T-cell (primary cell): ENCODE data around the gene OR12D1. TPM values are rescaled to one million over a fixed set of nuclear protein-coding genes. Genes with fewer than 3 reads are reported as not detected.

Experiments used
- ATAC-seq, 4 experiments: fragments of 200-7000 bp in 3 of 4; fragments of 150-1000 bp in 1 of 4; cut with Tn5 transposase; replicated peaks in 1 of 4; 1 replicate in 3 of 4; 2 replicates in 1 of 4; pipeline ENCODE4 v1.10.0; 2021; ENCODE audit warnings: moderate library complexity in 3 of 4, mild to moderate bottlenecking in 2 of 4, moderate number of reproducible peaks in 1 of 4
- CTCF ChIA-PET, 2 donors: fragments of 300-600 bp; sonication (Branson Sonifier 250); formaldehyde crosslinking; loops; one replicate each; lab custom pipeline; 2022; ENCODE audit warnings: antibody characterized with exemption in 2 of 2; lab: Charles Lee
- POLR2A ChIA-PET, 2 donors: fragments of 300-600 bp; sonication (Branson Sonifier 250); formaldehyde crosslinking; loops; one replicate each; lab custom pipeline; 2022; ENCODE audit warnings: antibody characterized with exemption in 2 of 2; lab: Charles Lee
- DNase-seq, 35 experiments: peaks; one replicate each; pipeline versions ENCODE4 v3.0.0 to v3.0.0-alpha.2; 2013 to 2023
- H3K27ac ChIP-seq: one replicate; pipeline ENCODE4 v1.5.1; 2013; ENCODE audit warnings: low read length
- H3K27me3 ChIP-seq, 2 experiments: replicated peaks in 1 of 2; 1 replicate in 1 of 2; 2 replicates in 1 of 2; pipeline versions ENCODE4 v1.6.1 to v1.7.0; 2013; ENCODE audit warnings: low read length in 1 of 2, mixed read lengths in 1 of 2; ENCODE audit not compliant: control insufficient read depth in 2 of 2, insufficient read depth in 2 of 2; ENCODE audit errors: extremely low read depth in 1 of 2
- H3K36me3 ChIP-seq, 2 donors: 1 replicate in 1 of 2; 2 replicates in 1 of 2; pipeline versions ENCODE4 v1.6.1 to v1.7.0; 2013; ENCODE audit warnings: low read length in 1 of 2; ENCODE audit not compliant: control insufficient read depth in 2 of 2, insufficient read depth in 1 of 2; ENCODE audit errors: extremely low read depth in 1 of 2
- H3K4me1 ChIP-seq, 2 experiments: 1 replicate in 1 of 2; 2 replicates in 1 of 2; pipeline versions ENCODE4 v1.6.1 to v1.7.0; 2013; ENCODE audit warnings: low read length in 2 of 2, mixed read lengths in 1 of 2; ENCODE audit not compliant: insufficient read depth in 2 of 2, control insufficient read depth in 1 of 2; ENCODE audit errors: extremely low read depth in 1 of 2
- H3K4me3 ChIP-seq, 2 donors: 1 replicate in 1 of 2; 2 replicates in 1 of 2; pipeline versions ENCODE4 v1.5.1 to v1.7.0; 2013; ENCODE audit warnings: mild to moderate bottlenecking in 2 of 2, low read length in 1 of 2, moderate library complexity in 1 of 2; ENCODE audit not compliant: control insufficient read depth in 1 of 2; ENCODE audit errors: extremely low read depth in 1 of 2
- H3K9me3 ChIP-seq: 2 replicates; pipeline ENCODE4 v1.7.0; 2013
- H3K27ac Mint-ChIP-seq, 2 donors: one replicate each; pipeline ENCODE4 v1.8.0; 2020 to 2021; ENCODE audit warnings: mild to moderate bottlenecking in 2 of 2, mixed read lengths in 2 of 2
- H3K27me3 Mint-ChIP-seq, 2 donors: one replicate each; pipeline ENCODE4 v1.8.0; 2021 to 2022; ENCODE audit warnings: mixed read lengths in 2 of 2
- H3K36me3 Mint-ChIP-seq: one replicate; pipeline ENCODE4 v1.8.0; 2021; ENCODE audit warnings: mixed read lengths
- H3K4me1 Mint-ChIP-seq, 3 donors: one replicate each; pipeline ENCODE4 v1.8.0; 2020 to 2022; ENCODE audit warnings: mixed read lengths in 3 of 3, mild to moderate bottlenecking in 1 of 3
- H3K4me3 Mint-ChIP-seq, 3 donors: one replicate each; pipeline ENCODE4 v1.8.0; 2020 to 2022; ENCODE audit warnings: mild to moderate bottlenecking in 3 of 3, mixed read lengths in 3 of 3, moderate library complexity in 3 of 3
- H3K9me3 Mint-ChIP-seq, 3 donors: one replicate each; pipeline ENCODE4 v1.8.0; 2020 to 2022; ENCODE audit warnings: mixed read lengths in 3 of 3
- WGBS: methylation state at CpG from one replicate; pipeline ENCODE4 v1.1.5; 2013; ENCODE audit warnings: missing lambda C conversion rate; ENCODE audit not compliant: insufficient coverage; 5-methylcytosine and 5-hydroxymethylcytosine counted together
- total RNA-seq, 35 experiments: library from RNA in 6 of 35; stranded (reverse) in 6 of 35; fragments of 120-200 nt in 1 of 35; gene quantifications; one replicate each; pipeline versions ENCODE4 v1.2.1 to v1.2.4 and lab custom pipeline; 2013 to 2026

OR12D1 gene
- total RNA-seq, 5 donors from 2014 or later (not counting 1 experiment from before 2014, with no cell fraction given): not detected

DNA sequence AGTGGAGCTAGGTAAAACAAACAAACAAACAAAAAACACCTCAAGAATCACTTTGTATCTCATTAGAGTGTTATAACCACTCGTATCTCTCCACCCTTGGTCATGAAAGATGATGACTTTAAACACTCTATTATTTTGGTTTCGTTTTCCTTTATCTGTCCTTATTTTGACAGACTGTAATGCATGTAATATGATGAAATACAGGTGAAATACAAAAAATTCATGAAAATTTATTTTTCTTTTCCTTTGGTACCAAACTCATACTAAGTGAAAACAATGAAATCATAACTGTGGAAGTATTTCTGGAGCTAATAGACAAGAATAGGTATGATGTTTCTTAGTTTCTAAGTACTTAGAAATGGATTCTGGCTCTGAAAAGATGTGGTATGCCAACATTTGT is 15.2 kb upstream of the OR12D1 start:
- no peak overlapping the region for H3K27ac Mint-ChIP-seq

DNA sequence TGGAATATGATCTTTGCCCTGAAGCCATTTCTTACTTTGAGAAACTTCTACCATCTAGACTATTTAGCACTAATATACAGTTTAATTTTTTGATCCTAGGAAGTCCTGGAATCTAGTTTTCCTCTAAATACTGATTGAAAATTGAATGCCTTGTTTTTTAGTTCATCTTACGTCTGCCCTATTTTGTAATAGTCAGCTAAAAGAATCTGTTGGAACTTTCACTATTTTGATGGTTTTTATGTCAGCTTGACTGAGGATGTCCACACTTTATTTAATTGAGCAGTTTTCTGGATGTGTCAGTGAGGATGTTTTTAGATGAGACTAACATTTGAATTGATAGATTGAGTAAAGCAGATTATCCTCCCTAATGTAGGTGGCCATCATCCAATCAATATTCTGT is 10.9 kb upstream of the OR12D1 start:
- POLR2A ChIA-PET: no interaction called here
- Mint-ChIP-seq H3K27ac (no peak overlapping the region), H3K27me3 (peaks cover 47 to 64% of the 10 kb centered on the region in 2 donors), H3K4me3 (no peak overlapping the region), H3K4me1 (no peaks in the 10 kb centered on the region), H3K9me3 (peaks cover 0 to 6% (median 3%) of the 10 kb centered on the region in 3 donors), H3K36me3 (no peaks in the 10 kb centered on the region)
- no CpG with 5 or more reads among the region's 1 CpG for WGBS
- Histone ChIP-seq H3K27ac (no peak overlapping the region), H3K4me3 (no peak overlapping the region), H3K9me3 (no peaks in the 10 kb centered on the region), H3K36me3 (no peaks in the 10 kb centered on the region), H3K27me3 (peaks cover 0 to 3% of the 10 kb centered on the region in 2 experiments), H3K4me1 (no peaks in the 10 kb centered on the region)
- CTCF ChIA-PET: no interaction called here
- ATAC-seq (no peak), DNase-seq (no peak)

More for the DNA sequence above, 15.2 kb upstream of the OR12D1 start:
- Histone ChIP-seq H3K27ac (no peak overlapping the region), H3K4me3 (no peak overlapping the region), H3K9me3 (no peaks in the 10 kb centered on the region), H3K4me1 (no peaks in the 10 kb centered on the region), H3K36me3 (no peaks in the 10 kb centered on the region), H3K27me3 (peaks cover 0 to 3% of the 10 kb centered on the region in 2 experiments)
- ChIA-PET POLR2A (interaction anchor here in 1 of 2 donors (0.6 kb wide), 1 partner anchor 16 kb away, joined by 3 read pairs; no protein-coding TSS in a partner anchor), CTCF (no interaction called here)
- Mint-ChIP-seq H3K27me3 (peaks cover 40 to 56% of the 10 kb centered on the region in 2 donors), H3K4me1 (no peaks in the 10 kb centered on the region), H3K36me3 (no peaks in the 10 kb centered on the region), H3K9me3 (no peaks in the 10 kb centered on the region), H3K4me3 (no peak overlapping the region)
- ATAC-seq: no peak
- no peak for DNase-seq
- WGBS: no CpG with 5 or more reads among the region's 2 CpGs

- no peak overlapping the region for H3K4me3 ChIP-seq
- Mint-ChIP-seq H3K4me3 (no peak overlapping the region), H3K9me3 (peaks cover 0 to 4% (median 0%) of the 10 kb centered on the region in 3 donors), H3K4me1 (no peaks in the 10 kb centered on the region), H3K36me3 (no peaks in the 10 kb centered on the region), H3K27me3 (peaks cover 32 to 43% of the 10 kb centered on the region in 2 donors), H3K27ac (no peak overlapping the region)
- H3K27me3 ChIP-seq: no peaks in the 10 kb centered on the region
- no peaks in the 10 kb centered on the region for H3K36me3 ChIP-seq
- no peak for DNase-seq
- ChIA-PET POLR2A (no interaction called here), CTCF (no interaction called here)
- no CpG with 5 or more reads among the region's 3 CpGs for WGBS
- no peaks in the 10 kb centered on the region for H3K9me3 ChIP-seq
- no peaks in the 10 kb centered on the region for H3K4me1 ChIP-seq
- no peak for ATAC-seq
- no peak overlapping the region for H3K27ac ChIP-seq
Measured at GRCh38 chr6:29419516-29419915, 4.8 kb downstream of the OR12D1 start.

DNA sequence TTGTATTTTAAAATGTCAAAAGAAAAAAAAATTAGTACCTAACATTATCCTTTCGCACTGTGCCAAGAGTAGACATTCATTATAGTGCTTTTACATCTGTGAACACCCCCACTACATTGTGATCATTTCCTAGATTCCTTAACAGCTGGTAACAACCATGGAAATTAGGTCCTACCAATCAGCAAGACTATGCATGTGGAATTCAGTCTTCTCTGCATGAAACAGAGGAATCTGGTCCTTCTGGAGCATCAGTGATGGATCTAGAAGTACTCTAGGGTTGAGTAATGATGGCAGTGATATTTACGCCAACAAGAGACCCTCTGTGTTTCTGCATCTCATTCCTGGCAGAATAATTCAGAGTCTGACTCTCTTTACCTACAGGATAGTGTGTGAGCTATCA is 9.4 kb downstream of the OR12D1 start:
- WGBS: no CpG with 5 or more reads among the region's 2 CpGs
- H3K9me3 Mint-ChIP-seq: peaks cover 0 to 4% (median 0%) of the 10 kb centered on the region in 3 donors
- peaks cover 50 to 51% of the 10 kb centered on the region in 2 donors for H3K27me3 Mint-ChIP-seq
- Histone ChIP-seq H3K27ac (no peak overlapping the region), H3K4me1 (no peaks in the 10 kb centered on the region), H3K36me3 (no peaks in the 10 kb centered on the region), H3K27me3 (peaks cover 0 to 13% of the 10 kb centered on the region in 2 experiments), H3K4me3 (no peak overlapping the region), H3K9me3 (no peaks in the 10 kb centered on the region)
- H3K36me3 Mint-ChIP-seq: no peaks in the 10 kb centered on the region
- ChIA-PET POLR2A (no interaction called here), CTCF (no interaction called here)
- no peaks in the 10 kb centered on the region for H3K4me1 Mint-ChIP-seq
- DNase-seq (no peak), ATAC-seq (no peak)
- H3K27ac Mint-ChIP-seq: no peak overlapping the region
- no peak overlapping the region for H3K4me3 Mint-ChIP-seq

GRCh38 chr6:29424575-29424974 is 9.8 kb downstream of the OR12D1 start:
- DNase-seq: no peak
- H3K4me3 ChIP-seq: no peak overlapping the region
- Mint-ChIP-seq H3K4me3 (no peak overlapping the region), H3K9me3 (peaks cover 0 to 4% (median 0%) of the 10 kb centered on the region in 3 donors), H3K27me3 (peaks cover 52 to 55% of the 10 kb centered on the region in 2 donors), H3K36me3 (no peaks in the 10 kb centered on the region), H3K4me1 (no peaks in the 10 kb centered on the region), H3K27ac (no peak overlapping the region)
- H3K27ac ChIP-seq: no peak overlapping the region
- H3K4me1 ChIP-seq: no peaks in the 10 kb centered on the region
- H3K27me3 ChIP-seq: peaks cover 0 to 13% of the 10 kb centered on the region in 2 experiments
- POLR2A ChIA-PET: no interaction called here
- H3K9me3 ChIP-seq: no peaks in the 10 kb centered on the region
- H3K36me3 ChIP-seq: no peaks in the 10 kb centered on the region
- ATAC-seq: no peak
- no CpG with 5 or more reads among the region's 2 CpGs for WGBS
- CTCF ChIA-PET: no interaction called here

GRCh38 chr6:29425075-29425474 is 10.3 kb downstream of the OR12D1 start:
- ATAC-seq: no peak
- ChIA-PET CTCF (no interaction called here), POLR2A (no interaction called here)
- Histone ChIP-seq H3K27ac (no peak overlapping the region), H3K4me3 (no peak overlapping the region), H3K36me3 (no peaks in the 10 kb centered on the region), H3K4me1 (no peaks in the 10 kb centered on the region), H3K9me3 (no peaks in the 10 kb centered on the region), H3K27me3 (peaks cover 0 to 13% of the 10 kb centered on the region in 2 experiments)
- WGBS: no CpG with 5 or more reads among the region's 1 CpG
- DNase-seq: no peak
- Mint-ChIP-seq H3K4me3 (no peak overlapping the region), H3K9me3 (peaks cover 0 to 4% (median 0%) of the 10 kb centered on the region in 3 donors), H3K36me3 (no peaks in the 10 kb centered on the region), H3K27ac (no peak overlapping the region), H3K4me1 (no peaks in the 10 kb centered on the region), H3K27me3 (peaks cover 48 to 51% of the 10 kb centered on the region in 2 donors)

GRCh38 chr6:29426654-29427053 is 11.9 kb downstream of the OR12D1 start:
- no peak overlapping the region for H3K4me3 ChIP-seq
- no peak overlapping the region for H3K27ac Mint-ChIP-seq
- H3K27me3 Mint-ChIP-seq: peaks cover 37 to 46% of the 10 kb centered on the region in 2 donors
- ChIA-PET CTCF (no interaction called here), POLR2A (no interaction called here)
- WGBS: 100% methylated on average over 2 of the region's 3 CpGs
- no peak overlapping the region for H3K27ac ChIP-seq
- H3K4me3 Mint-ChIP-seq: no peak overlapping the region
- no peaks in the 10 kb centered on the region for H3K9me3 Mint-ChIP-seq
- no peaks in the 10 kb centered on the region for H3K36me3 ChIP-seq
- no peaks in the 10 kb centered on the region for H3K4me1 Mint-ChIP-seq
- H3K36me3 Mint-ChIP-seq: no peaks in the 10 kb centered on the region
- peaks cover 0 to 13% of the 10 kb centered on the region in 2 experiments for H3K27me3 ChIP-seq
- H3K4me1 ChIP-seq: no peaks in the 10 kb centered on the region
- no peak for DNase-seq
- no peaks in the 10 kb centered on the region for H3K9me3 ChIP-seq
- ATAC-seq: no peak
